Measurements from ENCODE around the gene PEX1. TPM values are rescaled to one million over a fixed set of nuclear protein-coding genes. Genes with fewer than 3 reads are reported as not detected.

PEX1 gene
- polyA plus RNA-seq, 3 donors, result 2.8 to 10.8 (median 2.9) TPM

DNA sequence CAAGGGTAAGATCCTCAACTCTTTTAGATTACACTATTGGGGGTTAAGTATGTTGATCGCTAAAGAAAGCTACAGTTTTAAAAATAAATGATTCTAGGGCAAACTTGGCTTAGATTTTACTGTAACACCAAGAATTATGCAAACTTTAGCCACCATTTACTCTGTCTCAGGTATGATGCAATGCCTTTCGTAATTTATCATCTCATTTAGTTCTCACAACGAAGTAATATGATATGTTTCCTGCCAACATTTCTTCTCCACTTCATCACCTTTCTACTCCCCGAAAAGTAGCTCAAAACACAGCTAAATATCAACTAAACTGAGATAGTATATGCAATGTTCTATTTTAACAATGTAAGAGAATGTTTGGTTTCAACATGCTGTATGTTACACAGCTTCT, 40.8 kb upstream of the PEX1 start:
- Histone ChIP-seq H3K4me1 (ENCODE audit: control insufficient read depth in 1 of 2, insufficient read depth in 2 of 2, low read length in 2 of 2) (peaks cover 0 to 4% of the 10 kb centered on the region in 2 donors), H3K9me3 (replicated peaks in 1 of 2; ENCODE audit: control insufficient read depth in 1 of 2, insufficient read depth in 1 of 2, low read length in 2 of 2) (no peaks in the 10 kb centered on the region), H3K4me2 (replicated peaks; ENCODE audit: extremely low read depth, low read length, poor library complexity, severe bottlenecking) (no peak overlapping the region), H3K36me3 (replicated peaks in 1 of 2; ENCODE audit: control insufficient read depth in 1 of 2, insufficient read depth in 2 of 2, low read length in 2 of 2) (peaks cover 59 to 88% of the 10 kb centered on the region in 2 donors), H3K27me3 (ENCODE audit: control insufficient read depth in 2 of 2, insufficient read depth in 2 of 2, low read length in 2 of 2) (no peaks in the 10 kb centered on the region), H4K20me1 (ENCODE audit: insufficient read depth, low read length) (no peaks in the 10 kb centered on the region), H2AFZ (ENCODE audit: insufficient read depth, low read depth, low read length, poor library complexity, severe bottlenecking) (no peak overlapping the region), H3K9ac (ENCODE audit: insufficient read depth, low read length, poor library complexity, severe bottlenecking) (no peak overlapping the region), H3K4me3 (replicated peaks in 1 of 3; ENCODE audit: low read depth in 2 of 3, low read length in 3 of 3) (no peak overlapping the region), H3K79me2 (ENCODE audit: insufficient read depth, low read length) (no peaks in the 10 kb centered on the region), H3K27ac (ENCODE audit: low read depth in 1 of 2, low read length in 2 of 2) (peak overlapping the region in 1 of 2 donors; percentile 26)
- intact Hi-C loops (cut with micrococcal nuclease), result no loop called here
- H3K27ac Mint-ChIP-seq, result peak overlapping the region in 4 of 7 donors; percentile 5 to 73 (median 39)
- peaks cover 57 to 78% of the 10 kb centered on the region in 2 donors for H3K36me3 Mint-ChIP-seq
- no peaks in the 10 kb centered on the region for H3K27me3 Mint-ChIP-seq (ENCODE audit: low read depth in 3 of 3)
- H3K4me1 Mint-ChIP-seq, result peaks cover 9% of the 10 kb centered on the region
- no peak for DNase-seq
- WGBS (ENCODE audit: insufficient coverage), result 0% methylated on average over 1 of the region's 4 CpGs
- no peak overlapping the region for H3K4me3 Mint-ChIP-seq
- H3K9me3 Mint-ChIP-seq, result peaks cover 0 to under 1% (median 0%) of the 10 kb centered on the region in 7 donors
- TF ChIP-seq, protein P1, sequence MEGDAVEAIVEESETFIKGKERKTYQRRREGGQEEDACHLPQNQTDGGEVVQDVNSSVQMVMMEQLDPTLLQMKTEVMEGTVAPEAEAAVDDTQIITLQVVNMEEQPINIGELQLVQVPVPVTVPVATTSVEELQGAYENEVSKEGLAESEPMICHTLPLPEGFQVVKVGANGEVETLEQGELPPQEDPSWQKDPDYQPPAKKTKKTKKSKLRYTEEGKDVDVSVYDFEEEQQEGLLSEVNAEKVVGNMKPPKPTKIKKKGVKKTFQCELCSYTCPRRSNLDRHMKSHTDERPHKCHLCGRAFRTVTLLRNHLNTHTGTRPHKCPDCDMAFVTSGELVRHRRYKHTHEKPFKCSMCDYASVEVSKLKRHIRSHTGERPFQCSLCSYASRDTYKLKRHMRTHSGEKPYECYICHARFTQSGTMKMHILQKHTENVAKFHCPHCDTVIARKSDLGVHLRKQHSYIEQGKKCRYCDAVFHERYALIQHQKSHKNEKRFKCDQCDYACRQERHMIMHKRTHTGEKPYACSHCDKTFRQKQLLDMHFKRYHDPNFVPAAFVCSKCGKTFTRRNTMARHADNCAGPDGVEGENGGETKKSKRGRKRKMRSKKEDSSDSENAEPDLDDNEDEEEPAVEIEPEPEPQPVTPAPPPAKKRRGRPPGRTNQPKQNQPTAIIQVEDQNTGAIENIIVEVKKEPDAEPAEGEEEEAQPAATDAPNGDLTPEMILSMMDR (IDR thresholded peaks at IDR 0.05), result no peak

DNA sequence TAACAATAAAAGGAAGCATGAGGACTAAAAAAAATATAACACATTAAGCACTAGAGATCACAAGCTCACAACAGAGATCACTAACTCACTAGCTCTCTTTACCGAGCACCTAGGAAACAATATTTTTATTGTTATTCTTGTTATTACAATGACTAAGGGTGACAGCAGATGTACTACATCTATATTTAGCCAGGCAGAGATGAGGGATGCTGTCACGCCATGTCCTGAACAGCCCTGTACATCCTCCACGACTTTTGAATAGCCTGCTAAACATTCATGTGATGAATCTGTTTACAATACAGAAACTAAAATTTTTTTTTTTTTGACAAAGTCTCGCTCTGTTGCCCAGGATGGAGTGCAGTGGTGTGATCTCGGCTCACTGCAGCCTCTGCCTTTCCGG, 39.1 kb upstream of the PEX1 start:
- Histone ChIP-seq H2AFZ (ENCODE audit: insufficient read depth, low read depth, low read length, poor library complexity, severe bottlenecking) (no peak overlapping the region), H3K27me3 (ENCODE audit: control insufficient read depth in 2 of 2, insufficient read depth in 2 of 2, low read length in 2 of 2) (no peaks in the 10 kb centered on the region), H4K20me1 (ENCODE audit: insufficient read depth, low read length) (no peaks in the 10 kb centered on the region), H3K79me2 (ENCODE audit: insufficient read depth, low read length) (no peaks in the 10 kb centered on the region), H3K9me3 (replicated peaks in 1 of 2; ENCODE audit: control insufficient read depth in 1 of 2, insufficient read depth in 1 of 2, low read length in 2 of 2) (no peaks in the 10 kb centered on the region), H3K4me2 (replicated peaks; ENCODE audit: extremely low read depth, low read length, poor library complexity, severe bottlenecking) (no peak overlapping the region), H3K4me1 (ENCODE audit: control insufficient read depth in 1 of 2, insufficient read depth in 2 of 2, low read length in 2 of 2) (peaks cover 0 to 4% of the 10 kb centered on the region in 2 donors), H3K4me3 (replicated peaks in 1 of 3; ENCODE audit: low read depth in 2 of 3, low read length in 3 of 3) (no peak overlapping the region), H3K27ac (ENCODE audit: low read depth in 1 of 2, low read length in 2 of 2) (no peak overlapping the region), H3K36me3 (replicated peaks in 1 of 2; ENCODE audit: control insufficient read depth in 1 of 2, insufficient read depth in 2 of 2, low read length in 2 of 2) (peaks cover 56 to 93% of the 10 kb centered on the region in 2 donors), H3K9ac (ENCODE audit: insufficient read depth, low read length, poor library complexity, severe bottlenecking) (no peak overlapping the region)
- 97% methylated on average over 4 of the region's 6 CpGs for WGBS (ENCODE audit: insufficient coverage)
- intact Hi-C loops (cut with micrococcal nuclease), result no loop called here
- Mint-ChIP-seq H3K36me3 (peaks cover 64 to 85% of the 10 kb centered on the region in 2 donors), H3K9me3 (no peaks in the 10 kb centered on the region), H3K27ac (no peak overlapping the region), H3K27me3 (ENCODE audit: low read depth in 3 of 3) (no peaks in the 10 kb centered on the region), H3K4me1 (peaks cover 9% of the 10 kb centered on the region), H3K4me3 (no peak overlapping the region)
- DNase-seq, result no peak
- TF ChIP-seq, protein P1 (IDR thresholded peaks at IDR 0.05), result no peak

All from CD14-positive monocyte (primary cell).